Coronary artery (tissue), 2 donors: Measurements from ENCODE around the gene NT5C1A.

Experiments used
- DNase-seq: peaks from one replicate; pipeline ENCODE4 v3.0.0-alpha.2; 2017; ENCODE audit warnings: low spot score
- H3K27ac ChIP-seq, 2 donors: fragments of 200-600 bp; sonication (generic); one replicate each; pipeline ENCODE4 v1.5.1; 2016 to 2019
- H3K4me3 ChIP-seq: fragments of 200-600 bp; sonication (generic); 2 replicates; pipeline ENCODE4 v1.5.1; 2016; ENCODE audit warnings: mild to moderate bottlenecking, moderate library complexity
- CTCF ChIP-seq: fragments of 200-600 bp; sonication (generic); IDR thresholded peaks from one replicate; pipeline ENCODE4 v1.5.1; 2019; ENCODE audit warnings: antibody characterized with exemption

NT5C1A gene

DNA sequence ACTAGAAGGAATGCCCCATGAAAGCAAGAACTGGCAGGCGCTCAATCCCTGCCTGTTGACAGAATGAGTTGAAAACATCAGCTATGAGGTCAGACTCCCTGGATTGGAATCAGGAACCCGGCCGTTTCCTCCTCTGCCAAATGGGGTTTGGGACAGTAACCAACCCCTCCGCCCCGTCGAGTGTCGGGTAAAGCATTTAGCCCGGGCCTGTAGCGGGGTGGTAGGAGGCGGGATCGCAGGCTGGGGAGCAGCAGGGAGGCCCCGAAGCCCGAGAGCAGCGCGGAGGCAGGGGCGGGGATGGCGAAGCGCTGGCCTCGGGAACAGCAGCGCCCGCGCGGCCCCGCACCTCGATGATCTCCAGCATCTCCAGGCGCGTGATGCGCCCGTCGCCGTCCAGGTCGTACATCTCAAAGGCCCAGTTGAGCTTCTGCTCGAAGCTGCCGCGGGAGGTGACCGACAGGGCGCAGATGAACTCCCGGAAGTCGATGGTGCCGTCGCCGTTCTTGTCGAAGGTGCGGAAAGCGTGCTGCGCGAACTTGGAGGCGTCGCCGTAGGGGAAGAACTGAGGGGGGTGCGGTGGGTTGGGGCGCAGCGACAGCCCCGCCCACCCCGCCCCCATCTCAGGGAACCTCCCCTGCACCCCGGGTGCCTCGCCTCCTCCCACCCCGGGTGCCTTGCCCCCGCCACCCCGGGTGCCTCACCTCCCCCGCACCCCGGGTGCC lies 11.8 kb upstream of the NT5C1A start:
- DNase-seq, result no peak

DNA sequence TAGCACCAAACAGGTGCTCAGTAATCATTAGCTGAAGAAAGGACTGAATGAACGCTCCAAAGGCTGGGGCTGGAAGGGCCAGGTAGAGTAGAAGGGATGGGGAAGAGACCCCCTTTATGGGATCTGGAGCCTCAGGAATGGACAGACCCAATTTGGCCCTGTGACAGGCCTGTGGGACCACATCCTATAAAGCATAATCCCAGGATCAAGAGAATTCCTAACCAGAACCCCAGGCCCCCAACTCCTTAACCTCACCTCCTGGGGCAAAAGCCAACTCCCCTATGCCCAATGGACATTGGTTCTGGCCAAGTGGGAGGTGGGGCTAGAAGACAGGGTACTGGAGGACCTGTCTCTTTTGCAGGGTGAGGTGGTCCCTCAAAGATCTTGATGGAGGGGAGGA lies 10.1 kb upstream of the NT5C1A start:
- no peak for TF ChIP-seq CTCF
- H3K4me3 ChIP-seq, result no peak overlapping the region
- no peak for DNase-seq
- no peak overlapping the region for H3K27ac ChIP-seq

More for the DNA sequence above, 11.8 kb upstream of the NT5C1A start:
- Histone ChIP-seq H3K4me3 (peak overlapping the region; percentile 60), H3K27ac (no peak overlapping the region)
- TF ChIP-seq CTCF, result no peak

GRCh38 chr1:39681294-39681693 lies 9.4 kb upstream of the NT5C1A start:
- no peak for TF ChIP-seq CTCF
- H3K27ac ChIP-seq, result no peak overlapping the region

DNA sequence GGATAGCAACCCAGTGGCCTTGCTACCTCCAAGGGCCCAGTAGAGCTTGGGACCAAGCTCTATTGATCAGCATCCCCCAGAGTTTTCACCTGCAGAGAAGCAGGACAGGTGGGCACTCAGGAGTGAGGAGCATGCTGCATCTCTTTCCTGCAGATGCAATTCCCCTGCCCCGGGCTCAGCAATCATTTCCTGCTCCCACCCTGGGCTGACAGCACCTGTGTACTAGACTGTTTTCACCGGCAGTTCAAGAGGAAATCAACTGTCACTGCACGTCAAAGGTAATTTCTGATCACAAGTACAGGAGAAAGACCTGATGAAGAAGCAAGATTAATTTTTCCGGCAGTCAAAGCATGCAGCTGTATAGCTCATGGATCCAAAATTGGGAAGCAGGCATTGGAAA lies 8.8 kb upstream of the NT5C1A start:
- no peak for TF ChIP-seq CTCF
- no peak for DNase-seq
- Histone ChIP-seq H3K4me3 (no peak overlapping the region), H3K27ac (no peak overlapping the region)

More at GRCh38 chr1:39681294-39681693, 9.4 kb upstream of the NT5C1A start:
- no peak for DNase-seq
- no peak overlapping the region for H3K4me3 ChIP-seq

GRCh38 chr1:39679821-39680220 lies 7.9 kb upstream of the NT5C1A start:
- no peak overlapping the region for H3K4me3 ChIP-seq
- no peak for DNase-seq
- no peak overlapping the region for H3K27ac ChIP-seq
- no peak for TF ChIP-seq CTCF

DNA sequence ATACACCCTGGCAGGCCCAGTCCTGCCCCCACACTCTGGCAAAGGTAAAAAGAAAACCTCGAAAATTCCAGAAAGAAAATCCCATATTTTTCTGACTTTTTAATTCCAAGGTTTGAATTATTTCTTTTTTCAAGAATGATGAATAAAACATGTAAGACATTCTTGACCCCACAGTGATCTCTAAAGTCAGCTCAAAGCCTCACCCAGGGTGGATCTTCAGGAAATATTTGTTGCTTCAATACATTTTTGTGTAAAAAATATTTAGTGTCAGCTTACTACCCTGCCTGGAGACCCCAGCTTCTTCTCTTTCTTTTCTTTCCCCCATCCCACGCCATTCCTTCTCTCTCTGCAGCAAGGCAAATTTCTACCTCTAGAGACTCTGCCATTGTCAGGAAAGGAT lies 7.0 kb upstream of the NT5C1A start:
- no peak for TF ChIP-seq CTCF
- Histone ChIP-seq H3K4me3 (no peak overlapping the region), H3K27ac (no peak overlapping the region)
- DNase-seq, result no peak

DNA sequence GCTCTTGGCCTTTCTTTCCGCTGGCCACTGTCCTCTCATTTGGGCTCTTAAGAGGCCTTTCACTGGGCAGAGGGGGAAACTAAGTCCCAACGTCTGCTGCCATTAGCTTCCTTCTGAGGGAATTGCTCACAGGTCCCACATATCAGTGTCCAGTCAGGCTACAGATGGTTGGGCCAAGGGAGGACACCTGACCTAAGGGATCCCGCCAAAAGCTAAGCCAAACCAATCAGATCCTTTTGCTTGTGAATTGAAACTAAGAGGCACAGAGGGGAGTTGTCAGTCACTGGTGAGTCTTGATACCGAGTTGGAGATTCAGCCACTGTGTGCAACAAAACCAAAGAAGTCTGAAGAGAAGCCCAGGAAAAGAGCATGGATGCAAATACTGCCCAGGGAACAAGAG lies 5.7 kb upstream of the NT5C1A start:
- TF ChIP-seq CTCF, result no peak
- no peak for DNase-seq
- H3K4me3 ChIP-seq, result no peak overlapping the region
- no peak overlapping the region for H3K27ac ChIP-seq
